GM23248 (cell line): ENCODE measurements around the gene SUSD3. TPM values are rescaled to one million over a fixed set of nuclear protein-coding genes. Genes with fewer than 3 reads are reported as not detected.

Experiments used
- DNase-seq: peaks from one replicate; pipeline ENCODE4 v3.0.0-alpha.2; 2015
- H2AFZ ChIP-seq: fragments of 200-600 bp; sonication (generic); 2 replicates; pipeline ENCODE4 v1.6.1; 2016; ENCODE audit warnings: antibody characterized with exemption
- H3F3A ChIP-seq: fragments of 200-600 bp; sonication (generic); 2 replicates; pipeline ENCODE4 v1.6.1; 2016; ENCODE audit warnings: mild to moderate bottlenecking, antibody characterized with exemption, mixed run types; ENCODE audit not compliant: insufficient read depth
- H3K27ac ChIP-seq: fragments of 200-600 bp; sonication (generic); 2 replicates; pipeline ENCODE4 v1.5.1; 2016; ENCODE audit warnings: mild to moderate bottlenecking
- H3K27me3 ChIP-seq: fragments of 200-600 bp; sonication (generic); replicated peaks from 2 replicates; pipeline ENCODE4 v1.6.1; 2016; ENCODE audit warnings: mild to moderate bottlenecking; ENCODE audit not compliant: insufficient read depth
- H3K36me3 ChIP-seq: fragments of 200-600 bp; sonication (generic); 2 replicates; pipeline ENCODE4 v1.6.1; 2016; ENCODE audit warnings: low read depth, mild to moderate bottlenecking
- H3K4me1 ChIP-seq: fragments of 200-600 bp; sonication (generic); 2 replicates; pipeline ENCODE4 v1.6.1; 2016; ENCODE audit warnings: mild to moderate bottlenecking; ENCODE audit not compliant: insufficient read depth
- H3K4me2 ChIP-seq: fragments of 200-600 bp; sonication (generic); one replicate; pipeline ENCODE4 v1.6.1; 2016; ENCODE audit warnings: mild to moderate bottlenecking; ENCODE audit not compliant: unreplicated experiment
- H3K4me3 ChIP-seq: fragments of 200-600 bp; sonication (generic); 2 replicates; pipeline ENCODE4 v1.5.1; 2016; ENCODE audit warnings: mild to moderate bottlenecking
- H3K79me2 ChIP-seq: fragments of 200-600 bp; sonication (generic); 2 replicates; pipeline ENCODE4 v1.6.1; 2016; ENCODE audit warnings: mild to moderate bottlenecking; ENCODE audit not compliant: insufficient read depth
- H3K9ac ChIP-seq: fragments of 200-600 bp; sonication (generic); 2 replicates; pipeline ENCODE4 v1.6.1; 2016; ENCODE audit warnings: mild to moderate bottlenecking
- H3K9me2 ChIP-seq: fragments of 200-600 bp; sonication (generic); 2 replicates; pipeline ENCODE4 v1.6.1; 2016; ENCODE audit warnings: mixed run types, mild to moderate bottlenecking, moderate library complexity; ENCODE audit not compliant: insufficient read depth
- H3K9me3 ChIP-seq: fragments of 200-600 bp; sonication (generic); one replicate; pipeline ENCODE4 v1.6.1; 2017; ENCODE audit warnings: low read depth
- H4K20me1 ChIP-seq: fragments of 200-600 bp; sonication (generic); 2 replicates; pipeline ENCODE4 v1.6.0; 2016; ENCODE audit not compliant: insufficient read depth
- EZH2 ChIP-seq: fragments of 200-600 bp; sonication (generic); IDR thresholded peaks from 2 replicates; pipeline ENCODE4 v1.6.1; 2018; ENCODE audit warnings: antibody characterized with exemption, mild to moderate bottlenecking; ENCODE audit not compliant: insufficient read depth, poor library complexity, severe bottlenecking
- EZH2phosphoT487 ChIP-seq: fragments of 200-600 bp; sonication (generic); IDR thresholded peaks from 2 replicates; pipeline ENCODE4 v1.6.1; 2018; ENCODE audit warnings: antibody characterized with exemption, moderate library complexity, mild to moderate bottlenecking, low read depth; ENCODE audit not compliant: insufficient read depth
- WGBS, 2 experiments: methylation state at CpG; one replicate each; pipeline ENCODE4 v1.1.6; 2015 to 2017; ENCODE audit warnings: low lambda C conversion rate in 2 of 2, low coverage in 1 of 2; ENCODE audit errors: missing lambda C conversion rate in 2 of 2; 5-methylcytosine and 5-hydroxymethylcytosine counted together
- in situ Hi-C: fragments of 300-500 bp; cut with MboI; formaldehyde crosslinking; loops from 2 replicates; pipeline ENCODE4 v1.15.0; 2020
- polyA plus RNA-seq: library from polyadenylated mRNA; unstranded; fragments of >200 nt; fragmentation: Nextera tagmentation; extraction: Ambion mirVana; gene quantifications from 2 replicates; pipeline ENCODE4 v1.2.1, GENCODE V29; 2016
- total RNA-seq: library from RNA; depleted of rRNA; stranded (reverse); fragments of >200 nt; shearing (Covaris generic); gene quantifications from 2 replicates; pipeline ENCODE4 v1.2.3, GENCODE V29; 2014

Gene SUSD3
- total and polyA plus RNA-seq, 2 experiments from 2014 or later = 0.43 TPM; not detected in 1

DNA sequence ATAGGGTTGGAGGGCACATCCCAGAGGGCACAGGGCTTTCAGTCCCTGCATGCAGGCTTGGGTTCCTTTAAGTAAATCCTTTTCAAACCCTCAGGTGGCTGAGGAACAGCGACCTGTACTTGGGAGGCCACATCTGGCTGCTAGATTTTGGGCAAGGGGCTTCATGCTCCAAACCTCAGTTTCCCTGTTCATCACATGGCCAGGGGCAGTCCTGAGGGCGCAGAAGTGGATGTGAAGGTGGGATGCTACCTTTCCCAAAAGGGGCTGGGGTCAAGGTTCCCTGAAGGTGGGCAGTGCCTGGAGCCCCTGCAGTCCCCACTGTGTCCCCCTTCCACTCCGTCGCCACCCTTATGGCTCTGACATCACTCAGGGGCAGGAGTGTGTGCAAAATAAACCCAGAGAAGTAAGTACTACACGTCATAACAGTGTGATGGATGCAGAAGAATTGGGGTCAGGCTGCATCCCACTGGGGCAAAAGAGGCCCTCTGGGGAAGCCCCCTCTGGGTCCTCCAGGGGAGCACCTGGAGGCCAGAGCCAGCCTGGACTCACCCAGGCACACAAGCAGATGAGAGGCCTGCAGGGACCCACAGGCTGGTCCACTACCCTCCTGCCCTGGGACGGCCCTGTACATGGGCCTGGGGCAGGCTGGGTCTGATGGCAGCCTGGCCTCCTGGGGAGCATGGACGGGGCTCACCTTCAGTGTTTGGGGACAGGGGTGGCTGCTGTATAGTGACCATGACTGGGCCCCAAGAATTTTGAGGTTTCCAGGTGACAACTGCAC lies 35.6 kb downstream of the SUSD3 start:
- Histone ChIP-seq H3F3A (peaks cover 50% of the 10 kb centered on the region), H3K27ac (no peak overlapping the region), H3K4me2 (no peak overlapping the region), H3K9ac (no peak overlapping the region), H3K4me1 (peaks cover 20% of the 10 kb centered on the region), H3K79me2 (peaks cover 22% of the 10 kb centered on the region), H2AFZ (no peak overlapping the region), H3K27me3 (no peaks in the 10 kb centered on the region), H3K9me3 (no peaks in the 10 kb centered on the region), H3K9me2 (no peaks in the 10 kb centered on the region), H4K20me1 (no peaks in the 10 kb centered on the region), H3K36me3 (no peaks in the 10 kb centered on the region), H3K4me3 (no peak overlapping the region)
- WGBS, 2 experiments = 76 to 81% methylated on average over 6 to 7 of the region's 7 CpGs
- DNase-seq = no peak
- no peak for TF ChIP-seq EZH2phosphoT487
- TF ChIP-seq EZH2 = no peak
- in situ Hi-C loops = no loop called here

DNA sequence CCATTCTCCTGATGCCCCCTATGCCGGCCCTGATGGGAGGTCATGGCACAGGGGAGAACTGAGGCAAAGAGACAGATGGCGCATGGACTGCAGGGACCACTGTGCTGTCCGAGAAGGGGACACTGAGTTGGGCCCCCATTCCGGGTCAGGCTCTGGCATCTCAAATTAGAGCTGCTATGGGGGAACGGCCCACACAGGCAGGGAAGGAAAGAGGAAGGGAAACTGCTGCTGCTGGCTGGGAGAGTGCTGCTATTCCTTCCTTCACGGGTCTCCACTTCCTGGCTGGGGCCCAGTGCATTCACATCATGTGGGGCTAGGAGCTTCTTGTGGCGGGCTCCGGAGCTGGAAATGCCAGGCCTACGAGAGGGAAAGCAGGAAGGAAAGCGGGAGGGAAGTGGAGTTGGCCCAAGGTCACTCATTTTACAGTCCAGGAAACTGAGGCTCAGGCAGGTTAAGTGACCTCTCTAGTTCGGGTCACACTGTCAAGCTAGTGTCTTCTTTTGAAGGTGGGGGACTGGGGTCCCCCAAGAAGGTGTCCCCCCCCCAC lies 36.2 kb downstream of the SUSD3 start:
- Histone ChIP-seq H4K20me1 (no peaks in the 10 kb centered on the region), H3K9ac (peak overlapping the region; percentile 81), H3K4me3 (peak overlapping the region; percentile 71), H3K4me1 (peaks cover 20% of the 10 kb centered on the region), H3K36me3 (no peaks in the 10 kb centered on the region), H3K27ac (peak overlapping the region; percentile 73), H3K9me2 (no peaks in the 10 kb centered on the region), H3K79me2 (peaks cover 29% of the 10 kb centered on the region), H3K9me3 (no peaks in the 10 kb centered on the region), H3K4me2 (peak overlapping the region; percentile 79), H2AFZ (peak overlapping the region; percentile 62), H3K27me3 (no peaks in the 10 kb centered on the region), H3F3A (peaks cover 55% of the 10 kb centered on the region)
- in situ Hi-C loops = no loop called here
- TF ChIP-seq EZH2 (no peak), EZH2phosphoT487 (no peak)
- DNase-seq = no peak
- WGBS, 2 experiments = 77 to 78% methylated on average over 10 to 11 of the region's 11 CpGs

DNA sequence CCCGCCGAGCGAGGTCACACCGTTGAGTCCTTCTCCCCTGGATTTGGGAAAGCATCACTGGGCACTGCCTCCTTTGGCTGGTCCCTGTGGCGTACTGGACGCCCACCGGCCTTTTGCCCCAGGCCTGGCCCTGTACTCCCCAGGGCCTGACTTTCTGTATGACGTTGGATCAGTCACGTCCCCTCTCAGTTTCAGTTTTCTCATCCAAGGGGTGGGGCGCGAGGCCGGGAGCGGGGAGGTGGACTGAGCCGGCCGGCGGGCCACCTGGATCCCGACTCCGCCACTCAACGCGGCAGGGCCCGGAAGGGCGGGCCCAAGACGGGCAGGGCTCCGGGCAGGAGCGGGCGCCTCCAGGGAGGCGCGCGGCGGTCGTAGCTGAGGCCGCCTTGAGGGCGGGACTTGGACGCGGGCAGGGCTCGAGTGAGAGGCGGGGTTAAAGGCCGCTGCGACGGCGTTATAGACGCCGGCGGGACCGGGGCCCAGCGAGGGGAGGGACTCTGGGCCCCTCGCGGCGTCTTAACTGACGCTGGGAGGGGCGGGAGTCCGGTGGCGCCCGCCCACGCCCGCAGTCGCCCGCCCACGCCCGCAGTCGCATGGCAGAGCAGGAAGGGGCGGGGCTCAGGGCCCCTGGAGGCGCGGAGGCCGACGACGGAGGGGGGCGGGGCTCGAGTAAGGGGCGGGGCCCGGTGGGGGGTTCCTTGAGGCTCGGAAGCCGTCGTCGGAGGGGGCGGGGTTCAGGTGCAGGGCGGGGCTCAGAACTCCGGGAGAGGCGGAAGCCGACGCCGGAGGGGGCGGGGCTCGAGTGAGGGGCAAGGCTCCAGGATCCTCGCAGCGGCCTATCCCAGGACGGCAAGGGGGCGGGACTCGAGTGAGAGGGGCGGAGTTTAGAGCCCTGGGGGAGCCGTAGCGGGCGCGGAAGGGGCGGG lies 37.0 kb downstream of the SUSD3 start:
- 6 to 10% methylated on average over 44 to 72 of the region's 95 CpGs for WGBS, 2 experiments
- TF ChIP-seq EZH2 (no peak), EZH2phosphoT487 (no peak)
- H3K27me3 ChIP-seq = no peaks in the 10 kb centered on the region
- peaks cover 36% of the 10 kb centered on the region for H3K79me2 ChIP-seq
- H3K4me2 ChIP-seq = peak overlapping the region; percentile 79
- peaks cover 58% of the 10 kb centered on the region for H3F3A ChIP-seq
- H2AFZ ChIP-seq = peak overlapping the region; percentile 62
- no peaks in the 10 kb centered on the region for H3K36me3 ChIP-seq
- no peaks in the 10 kb centered on the region for H3K9me3 ChIP-seq
- no peaks in the 10 kb centered on the region for H3K9me2 ChIP-seq
- H4K20me1 ChIP-seq = no peaks in the 10 kb centered on the region
- peak overlapping the region; percentile 73 for H3K27ac ChIP-seq
- peak; percentile 99 for DNase-seq
- H3K4me3 ChIP-seq = peak overlapping the region; percentile 86
- peak overlapping the region; percentile 81 for H3K9ac ChIP-seq
- H3K4me1 ChIP-seq = peaks cover 20% of the 10 kb centered on the region
- in situ Hi-C loops = no loop called here

DNA sequence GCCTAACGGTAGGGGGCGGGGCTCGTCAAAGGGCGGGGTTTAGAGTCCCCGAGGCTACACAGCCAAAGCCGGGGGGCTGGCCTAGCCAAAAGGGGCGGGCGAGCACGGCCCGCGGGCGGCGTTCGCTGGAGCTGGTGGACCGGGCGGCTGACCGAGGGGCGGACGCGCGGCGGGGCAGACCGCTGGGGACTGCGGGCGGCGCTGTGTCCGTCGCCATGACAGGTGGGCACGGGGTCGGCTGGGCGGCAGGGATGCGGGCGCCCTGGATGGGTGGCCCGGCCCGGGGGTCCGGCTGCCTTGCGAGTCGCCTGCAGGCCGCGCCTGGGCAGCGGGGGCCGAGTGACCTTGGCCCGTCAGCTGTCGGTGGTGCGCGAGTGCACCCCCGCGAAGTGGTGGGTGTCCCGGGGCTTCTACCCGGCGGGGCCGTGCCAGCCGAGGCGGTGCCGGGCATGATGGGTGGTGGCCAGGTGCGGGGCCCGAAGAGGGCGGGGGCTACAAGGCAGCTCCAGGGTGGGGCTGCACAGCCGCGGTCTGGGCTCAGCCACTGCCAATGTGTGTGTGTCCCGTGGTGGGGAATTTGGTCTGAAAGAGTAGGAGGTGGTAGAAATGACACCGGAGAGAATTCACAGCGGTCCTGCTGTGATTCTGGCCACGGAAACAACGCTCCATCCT lies 37.8 kb downstream of the SUSD3 start, which contains the start of gene CARD19:
CARD19 (plus strand) TSS at position 87 of the 672 bp plus-strand sequence; CDS start at position 216, 129 bp downstream.
- TF ChIP-seq EZH2 = no peak
- no peak for TF ChIP-seq EZH2phosphoT487
- in situ Hi-C loops = no loop called here
- Histone ChIP-seq H3K27ac (peak within 1 kb of the TSS; percentile 76), H3K4me3 (peak within 1 kb of the TSS; percentile 86), H3K79me2 (peaks cover 44% of the 10 kb centered on the region), H3K4me2 (peak within 1 kb of the TSS; percentile 87), H3K4me1 (peaks cover 20% of the 10 kb centered on the region), H3K27me3 (no peaks in the 10 kb centered on the region), H3K9ac (peak within 1 kb of the TSS; percentile 87), H4K20me1 (no peaks in the 10 kb centered on the region), H3K36me3 (no peaks in the 10 kb centered on the region), H3F3A (peaks cover 53% of the 10 kb centered on the region), H3K9me3 (no peaks in the 10 kb centered on the region), H2AFZ (peak within 1 kb of the TSS; percentile 88), H3K9me2 (no peaks in the 10 kb centered on the region)
- peak; percentile 73 for DNase-seq
- 1% methylated on average over 33 to 52 of the region's 65 CpGs for WGBS, 2 experiments
